ENCODE results near the gene PTGDR.

PTGDR gene

GRCh38 chr14:52244997-52245396 is 22.5 kb upstream of the PTGDR start:
- H3K4me3 ChIP-seq (replicated peaks; ENCODE audit: low read depth, low read length), result no peak overlapping the region
- no peak for DNase-seq (ENCODE audit: low read depth)
- no peak for TF ChIP-seq CTCF (IDR thresholded peaks at IDR 0.05; ENCODE audit: low read length, missing control alignments)

GRCh38 chr14:52248057-52248456 is 19.4 kb upstream of the PTGDR start:
- TF ChIP-seq CTCF (IDR thresholded peaks at IDR 0.05; ENCODE audit: low read length, missing control alignments), result no peak
- no peak for DNase-seq (ENCODE audit: low read depth)
- H3K4me3 ChIP-seq (replicated peaks; ENCODE audit: low read depth, low read length), result no peak overlapping the region

GRCh38 chr14:52251724-52252123 is 15.8 kb upstream of the PTGDR start:
- no peak overlapping the region for H3K4me3 ChIP-seq (replicated peaks; ENCODE audit: low read depth, low read length)
- TF ChIP-seq CTCF (IDR thresholded peaks at IDR 0.05; ENCODE audit: low read length, missing control alignments), result no peak
- DNase-seq (ENCODE audit: low read depth), result no peak

GRCh38 chr14:52253503-52253902 is 14.0 kb upstream of the PTGDR start:
- H3K4me3 ChIP-seq (replicated peaks; ENCODE audit: low read depth, low read length), result no peak overlapping the region
- no peak for TF ChIP-seq CTCF (IDR thresholded peaks at IDR 0.05; ENCODE audit: low read length, missing control alignments)
- no peak for DNase-seq (ENCODE audit: low read depth)

GRCh38 chr14:52254086-52254485 is 13.4 kb upstream of the PTGDR start:
- no peak for TF ChIP-seq CTCF (IDR thresholded peaks at IDR 0.05; ENCODE audit: low read length, missing control alignments)
- no peak for DNase-seq (ENCODE audit: low read depth)

GRCh38 chr14:52258783-52259182 is 8.7 kb upstream of the PTGDR start:
- no peak for TF ChIP-seq CTCF (IDR thresholded peaks at IDR 0.05; ENCODE audit: low read length, missing control alignments)
- no peak overlapping the region for H3K4me3 ChIP-seq (replicated peaks; ENCODE audit: low read depth, low read length)

More at GRCh38 chr14:52254086-52254485, 13.4 kb upstream of the PTGDR start:
- no peak overlapping the region for H3K4me3 ChIP-seq (replicated peaks; ENCODE audit: low read depth, low read length)

GRCh38 chr14:52259434-52259833 is 8.1 kb upstream of the PTGDR start:
- DNase-seq (ENCODE audit: low read depth), result peak; percentile 36
- TF ChIP-seq CTCF (IDR thresholded peaks at IDR 0.05; ENCODE audit: low read length, missing control alignments), result no peak

More at GRCh38 chr14:52258783-52259182, 8.7 kb upstream of the PTGDR start:
- no peak for DNase-seq (ENCODE audit: low read depth)

More at GRCh38 chr14:52259434-52259833, 8.1 kb upstream of the PTGDR start:
- no peak overlapping the region for H3K4me3 ChIP-seq (replicated peaks; ENCODE audit: low read depth, low read length)
